ENCODE results near the gene FKBP9. TPM values are rescaled to one million over a fixed set of nuclear protein-coding genes. Genes with fewer than 3 reads are reported as not detected.

The FKBP9 gene
- total RNA-seq, 1 experiment from 2014 or later, result 11.1 TPM

GRCh38 chr7:32943252-32944030 is 13.8 kb upstream of the FKBP9 start:
- Histone ChIP-seq H2AFZ (ENCODE audit: low read length) (no peak overlapping the region), H3K56ac (ENCODE audit: insufficient read length, low read depth, low read length) (no peak overlapping the region), H4K20me1 (ENCODE audit: control insufficient read depth, insufficient read depth, insufficient read length) (no peaks in the 10 kb centered on the region), H3K23me2 (ENCODE audit: insufficient read length, low read depth, low read length, poor library complexity, severe bottlenecking) (peaks cover 10% of the 10 kb centered on the region), H3K14ac (ENCODE audit: insufficient read depth, low read length) (no peak overlapping the region), H3T11ph (ENCODE audit: low read length) (no peak overlapping the region), H4K8ac (replicated peaks; ENCODE audit: insufficient read length, low read depth, low read length) (no peak overlapping the region), H3K27ac (ENCODE audit: insufficient read length, low read depth, low read length) (no peak overlapping the region), H4K5ac (ENCODE audit: insufficient read length, low read depth, low read length) (no peak overlapping the region), H3K23ac (ENCODE audit: insufficient read length, low read depth, low read length) (no peak overlapping the region), H3K9ac (ENCODE audit: extremely low read depth, insufficient read length, low read length) (no peak overlapping the region), H2BK20ac (ENCODE audit: low read depth, low read length, poor library complexity, severe bottlenecking) (no peak overlapping the region), H3K4me2 (ENCODE audit: insufficient read depth, insufficient read length, low read length) (peak overlapping the region; percentile 47), H3K27me3 (ENCODE audit: insufficient read depth, low read length) (peaks cover 43% of the 10 kb centered on the region), H3K4ac (ENCODE audit: low read depth, low read length) (no peak overlapping the region), H3K18ac (ENCODE audit: insufficient read length, low read depth, low read length) (no peak overlapping the region), H2BK120ac (ENCODE audit: low read depth, low read length, poor library complexity, severe bottlenecking) (no peak overlapping the region), H2AK5ac (ENCODE audit: insufficient read length, low read length) (no peak overlapping the region), H3K4me1 (ENCODE audit: insufficient read depth, low read length) (no peaks in the 10 kb centered on the region), H3K9me3 (ENCODE audit: control insufficient read depth, low read depth, low read length) (peaks cover 8% of the 10 kb centered on the region), H2BK15ac (ENCODE audit: low read depth, low read length) (no peak overlapping the region), H4K91ac (ENCODE audit: insufficient read length, low read depth, low read length) (no peak overlapping the region), H3K79me2 (ENCODE audit: insufficient read depth, low read length) (no peaks in the 10 kb centered on the region), H3K79me1 (ENCODE audit: insufficient read depth, low read depth, low read length, poor library complexity, severe bottlenecking) (no peaks in the 10 kb centered on the region), H2BK12ac (ENCODE audit: insufficient read length, low read depth, low read length) (no peak overlapping the region), H2BK5ac (ENCODE audit: insufficient read length, low read length) (no peak overlapping the region)
- Mint-ChIP-seq H3K9me3 (peaks cover 6 to 22% of the 10 kb centered on the region in 2 experiments), H3K4me3 (peak overlapping the region in 1 of 2 experiments; percentile 68; a peak in 2 of 5 replicates), H3K27me3 (ENCODE audit: low read depth) (peaks cover 99% of the 10 kb centered on the region), H3K27ac (no peak overlapping the region), H3K36me3 (ENCODE audit: insufficient read depth in 1 of 3, low read depth in 3 of 3) (peaks cover 0 to 4% (median 1%) of the 10 kb centered on the region in 3 experiments; a peak in 4 of 7 replicates), H3K4me1 (peaks cover 14% of the 10 kb centered on the region in 2 experiments)
- peak; percentile 1; the same call in 1 of the 3 replicates for TF ChIP-seq CTCF (conservative IDR thresholded peaks at IDR 0.05)
- WGBS (ENCODE audit: extremely low coverage, insufficient read length, low lambda C conversion rate), result no CpG with 5 or more reads among the region's 6 CpGs
- no peak for DNase-seq

Measured in H9 (cell line).